ENCODE measurements around the gene KLHL22.
"Not testable (repeated sequence)": the region's sequence is repeated elsewhere in the genome, so short reads cannot be mapped to it uniquely, and the experiment has no call there.

KLHL22 gene

GRCh38 chr22:20472629-20473442 is 22.8 kb downstream of the KLHL22 start:
- Histone ChIP-seq H3K4me3 (ENCODE audit: low read length) (no peak overlapping the region), H3K36me3 (ENCODE audit: control insufficient read depth, insufficient read depth, low read length) (no peaks in the 10 kb centered on the region), H3K9ac (ENCODE audit: low read length) (no peak overlapping the region)

DNA sequence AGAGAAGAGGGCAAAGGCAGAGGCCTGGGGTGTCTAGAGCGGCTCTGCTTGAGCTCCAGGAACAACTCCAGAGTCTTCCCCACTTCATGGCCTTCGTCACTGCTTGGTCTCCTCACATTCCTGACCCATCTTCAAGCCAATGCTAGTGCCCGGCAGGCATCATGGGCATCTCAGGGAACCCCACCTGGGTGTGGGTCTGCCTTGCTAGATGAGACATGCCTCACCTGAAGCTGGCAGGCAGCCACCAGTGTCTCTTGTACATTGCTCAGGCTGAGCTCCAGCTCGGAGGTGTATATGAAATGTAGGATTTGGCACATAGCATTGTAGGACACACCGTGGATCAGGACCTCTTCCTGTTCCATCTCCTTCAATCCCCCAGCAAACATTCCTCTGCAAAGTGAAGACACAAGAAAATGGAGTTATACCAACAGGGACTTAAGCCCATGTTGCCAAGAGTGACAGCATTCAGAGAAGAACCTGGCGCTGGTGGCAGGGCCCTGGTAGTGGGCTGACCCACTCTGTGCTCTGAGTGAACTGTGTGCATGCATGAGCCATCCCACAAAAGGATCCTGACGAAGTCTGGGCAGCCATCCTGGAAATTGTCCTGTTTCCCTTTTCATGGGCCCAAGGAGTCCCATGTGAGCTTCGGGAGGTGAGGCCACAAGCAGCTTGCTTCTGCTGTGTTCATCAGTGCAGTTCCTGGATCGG is 24.3 kb downstream of the KLHL22 start:
- Histone ChIP-seq H3K36me3 (ENCODE audit: control insufficient read depth, insufficient read depth, low read length) (no peaks in the 10 kb centered on the region), H3K4me3 (ENCODE audit: low read length) (no peak overlapping the region), H3K9me3 (ENCODE audit: control insufficient read depth, low read length) (no peaks in the 10 kb centered on the region), H3K27me3 (ENCODE audit: control insufficient read depth, insufficient read depth, low read length) (no peaks in the 10 kb centered on the region), H3K4me1 (ENCODE audit: control insufficient read depth, insufficient read depth, low read length) (no peaks in the 10 kb centered on the region), H3K9ac (ENCODE audit: low read length) (no peak overlapping the region)

More at GRCh38 chr22:20472629-20473442, 22.8 kb downstream of the KLHL22 start:
- H3K9me3 ChIP-seq (ENCODE audit: control insufficient read depth, low read length) = no peaks in the 10 kb centered on the region
- no peaks in the 10 kb centered on the region for H3K27me3 ChIP-seq (ENCODE audit: control insufficient read depth, insufficient read depth, low read length)
- H3K4me1 ChIP-seq (ENCODE audit: control insufficient read depth, insufficient read depth, low read length) = no peaks in the 10 kb centered on the region

- H3K9me3 ChIP-seq (ENCODE audit: control insufficient read depth, low read length); H3K36me3 ChIP-seq (ENCODE audit: control insufficient read depth, insufficient read depth, low read length); H3K27me3 ChIP-seq (ENCODE audit: control insufficient read depth, insufficient read depth, low read length); H3K4me3 ChIP-seq (ENCODE audit: low read length); H3K9ac ChIP-seq (ENCODE audit: low read length); H3K4me1 ChIP-seq (ENCODE audit: control insufficient read depth, insufficient read depth, low read length): not testable (repeated sequence)
These were observed 25.1 kb downstream of the KLHL22 start for GRCh38 chr22:20470525-20470924.

DNA sequence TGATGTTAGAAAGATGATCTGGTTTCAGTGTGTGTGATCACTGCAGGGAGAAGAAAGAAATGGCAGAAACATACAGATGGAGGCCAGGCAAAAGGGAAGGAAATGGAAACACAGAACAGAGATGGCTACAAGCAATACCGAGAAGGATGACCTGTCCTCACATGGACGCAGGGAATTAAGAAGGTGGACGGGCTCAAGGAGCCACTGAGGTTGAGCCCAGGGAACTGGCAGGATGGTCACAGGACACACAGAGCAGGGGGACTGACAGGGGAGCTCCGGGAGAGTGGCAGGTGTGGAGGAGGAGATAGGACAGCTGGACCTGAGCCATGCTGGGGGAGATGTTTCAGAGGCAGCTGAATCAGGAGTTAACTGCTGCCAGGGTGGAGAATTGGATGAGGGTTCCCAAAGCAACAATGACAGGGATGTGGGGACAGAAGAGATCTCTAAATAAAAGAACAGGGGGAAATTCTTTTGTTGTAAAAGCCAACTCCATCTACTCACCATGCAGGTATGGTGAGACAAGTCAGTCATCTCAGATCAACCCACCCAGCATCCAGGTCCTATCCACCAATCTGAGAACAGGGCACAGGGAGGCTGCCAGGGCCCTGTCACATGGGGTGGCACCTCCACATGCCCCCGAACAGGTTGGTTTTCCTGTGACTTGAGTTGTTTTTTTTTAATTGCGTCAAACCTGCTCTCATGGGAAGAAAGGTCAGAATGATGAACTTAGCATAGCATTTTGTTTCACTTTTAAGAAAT is 26.3 kb downstream of the KLHL22 start:
- peaks cover 6% of the 10 kb centered on the region for H3K36me3 ChIP-seq (ENCODE audit: control insufficient read depth, insufficient read depth, low read length)

DNA sequence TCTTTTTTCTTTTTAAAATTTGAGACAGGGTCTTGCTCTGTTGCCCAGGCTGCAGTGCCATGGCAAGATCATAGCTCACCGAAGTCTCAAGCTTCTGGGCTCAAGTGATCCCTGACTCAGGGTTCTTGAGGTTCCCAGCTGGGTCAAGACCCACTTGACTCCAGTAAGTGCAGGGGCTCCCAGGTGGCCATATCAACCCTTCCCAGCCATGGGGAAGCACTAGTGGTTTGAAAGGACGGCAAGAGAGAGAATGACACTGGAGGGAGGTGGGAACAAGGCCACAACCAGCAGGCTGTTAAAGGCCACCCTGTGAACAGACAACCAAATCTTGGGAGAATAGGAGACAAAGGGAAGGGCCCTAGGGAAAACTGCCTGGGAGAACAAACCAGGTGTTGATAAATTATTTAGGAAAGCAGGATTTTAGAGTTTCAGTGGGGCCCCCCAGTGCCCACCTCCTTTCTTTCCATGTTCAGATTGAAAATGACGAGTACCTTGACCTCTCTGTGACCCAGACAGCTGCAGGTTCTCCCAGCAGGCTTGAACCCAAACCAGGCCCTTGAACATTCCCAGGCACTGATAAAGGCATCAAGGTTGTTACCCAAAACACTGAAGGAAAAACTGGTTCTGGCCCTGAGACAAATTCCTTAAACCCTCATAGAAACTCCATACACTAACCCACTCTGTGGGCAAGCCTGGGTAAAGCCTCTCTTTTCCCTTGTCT is 28.8 kb downstream of the KLHL22 start:
- no peak overlapping the region for H3K9ac ChIP-seq (ENCODE audit: low read length)
- H3K4me1 ChIP-seq (ENCODE audit: control insufficient read depth, insufficient read depth, low read length) = no peaks in the 10 kb centered on the region
- H3K27me3 ChIP-seq (ENCODE audit: control insufficient read depth, insufficient read depth, low read length) = no peaks in the 10 kb centered on the region
- no peaks in the 10 kb centered on the region for H3K9me3 ChIP-seq (ENCODE audit: control insufficient read depth, low read length)
- no peak overlapping the region for H3K4me3 ChIP-seq (ENCODE audit: low read length)
- H3K36me3 ChIP-seq (ENCODE audit: control insufficient read depth, insufficient read depth, low read length) = peaks cover 6% of the 10 kb centered on the region

More for the DNA sequence above, 26.3 kb downstream of the KLHL22 start:
- Histone ChIP-seq H3K4me3 (ENCODE audit: low read length) (no peak overlapping the region), H3K27me3 (ENCODE audit: control insufficient read depth, insufficient read depth, low read length) (no peaks in the 10 kb centered on the region), H3K9ac (ENCODE audit: low read length) (no peak overlapping the region), H3K9me3 (ENCODE audit: control insufficient read depth, low read length) (no peaks in the 10 kb centered on the region), H3K4me1 (ENCODE audit: control insufficient read depth, insufficient read depth, low read length) (no peaks in the 10 kb centered on the region)

- Histone ChIP-seq H3K36me3 (ENCODE audit: control insufficient read depth, insufficient read depth, low read length) (peaks cover 6% of the 10 kb centered on the region), H3K27me3 (ENCODE audit: control insufficient read depth, insufficient read depth, low read length) (no peaks in the 10 kb centered on the region), H3K9ac (ENCODE audit: low read length) (no peak overlapping the region), H3K4me3 (ENCODE audit: low read length) (no peak overlapping the region), H3K9me3 (ENCODE audit: control insufficient read depth, low read length) (no peaks in the 10 kb centered on the region), H3K4me1 (ENCODE audit: control insufficient read depth, insufficient read depth, low read length) (no peaks in the 10 kb centered on the region)
These were observed 29.9 kb downstream of the KLHL22 start for GRCh38 chr22:20465759-20466077.

- Histone ChIP-seq H3K9me3 (ENCODE audit: control insufficient read depth, low read length) (no peaks in the 10 kb centered on the region), H3K9ac (ENCODE audit: low read length) (no peak overlapping the region), H3K27me3 (ENCODE audit: control insufficient read depth, insufficient read depth, low read length) (no peaks in the 10 kb centered on the region), H3K4me3 (ENCODE audit: low read length) (no peak overlapping the region), H3K4me1 (ENCODE audit: control insufficient read depth, insufficient read depth, low read length) (no peaks in the 10 kb centered on the region), H3K36me3 (ENCODE audit: control insufficient read depth, insufficient read depth, low read length) (peaks cover 6% of the 10 kb centered on the region)
These were observed 30.5 kb downstream of the KLHL22 start for GRCh38 chr22:20464912-20465758.

- H3K9me3 ChIP-seq (ENCODE audit: control insufficient read depth, low read length) = no peaks in the 10 kb centered on the region
- H3K9ac ChIP-seq (ENCODE audit: low read length) = no peak overlapping the region
- no peaks in the 10 kb centered on the region for H3K27me3 ChIP-seq (ENCODE audit: control insufficient read depth, insufficient read depth, low read length)
- no peaks in the 10 kb centered on the region for H3K4me1 ChIP-seq (ENCODE audit: control insufficient read depth, insufficient read depth, low read length)
- no peak overlapping the region for H3K4me3 ChIP-seq (ENCODE audit: low read length)
- H3K36me3 ChIP-seq (ENCODE audit: control insufficient read depth, insufficient read depth, low read length) = peaks cover 6% of the 10 kb centered on the region
These were observed 31.4 kb downstream of the KLHL22 start for GRCh38 chr22:20464096-20464614.

DNA sequence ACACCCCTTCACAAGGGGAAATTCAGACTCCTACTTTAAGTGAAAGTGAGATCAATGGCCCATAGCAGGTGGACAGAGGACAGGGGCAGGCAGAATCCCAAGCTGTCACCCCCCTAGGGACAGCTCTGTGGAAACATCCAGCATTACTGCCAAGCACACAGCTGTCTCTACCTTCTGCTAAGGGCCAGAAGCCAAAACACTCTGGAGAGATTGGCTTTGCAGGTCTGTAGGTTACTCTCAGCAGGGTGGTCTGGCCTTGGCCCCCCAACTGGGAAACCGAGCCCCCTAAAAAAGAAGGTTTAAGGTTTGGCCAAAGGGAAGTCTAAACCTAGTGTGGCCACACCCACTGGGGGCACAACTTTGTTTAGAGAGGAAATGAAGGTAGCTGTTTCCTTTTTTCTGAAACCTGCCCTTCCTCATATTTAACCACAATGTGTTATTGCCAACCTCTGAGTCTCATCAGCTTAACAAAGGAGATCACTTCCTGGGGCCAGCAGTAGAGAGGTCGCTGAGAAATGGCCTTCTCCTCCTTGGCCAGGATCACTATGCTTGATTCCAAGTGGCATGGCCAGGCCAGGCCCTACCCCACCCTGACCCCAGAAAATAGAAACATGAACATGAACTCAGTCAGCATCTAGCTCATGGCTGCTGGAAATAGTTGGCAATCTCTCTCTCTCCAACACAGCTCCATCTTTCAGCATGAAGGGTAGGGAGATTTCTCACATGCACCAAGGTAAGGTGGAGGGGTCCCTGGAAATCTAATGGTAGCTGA is 32.1 kb downstream of the KLHL22 start:
- no peaks in the 10 kb centered on the region for H3K4me1 ChIP-seq (ENCODE audit: control insufficient read depth, insufficient read depth, low read length)
- peaks cover 6% of the 10 kb centered on the region for H3K36me3 ChIP-seq (ENCODE audit: control insufficient read depth, insufficient read depth, low read length)
- no peaks in the 10 kb centered on the region for H3K27me3 ChIP-seq (ENCODE audit: control insufficient read depth, insufficient read depth, low read length)
- no peak overlapping the region for H3K4me3 ChIP-seq (ENCODE audit: low read length)
- H3K9ac ChIP-seq (ENCODE audit: low read length) = no peak overlapping the region
- H3K9me3 ChIP-seq (ENCODE audit: control insufficient read depth, low read length) = no peaks in the 10 kb centered on the region

GRCh38 chr22:20459862-20460261 is 35.7 kb downstream of the KLHL22 start:
- Histone ChIP-seq H3K9me3 (ENCODE audit: control insufficient read depth, low read length) (no peaks in the 10 kb centered on the region), H3K9ac (ENCODE audit: low read length) (no peak overlapping the region), H3K4me1 (ENCODE audit: control insufficient read depth, insufficient read depth, low read length) (no peaks in the 10 kb centered on the region), H3K27me3 (ENCODE audit: control insufficient read depth, insufficient read depth, low read length) (no peaks in the 10 kb centered on the region), H3K4me3 (ENCODE audit: low read length) (no peak overlapping the region), H3K36me3 (ENCODE audit: control insufficient read depth, insufficient read depth, low read length) (peaks cover 5% of the 10 kb centered on the region)

All from mucosa of stomach (tissue), 1 donor.